GM19328 (cell line): ENCODE data around the gene MASP1.
"Not testable (repeated sequence)": the region's sequence is repeated elsewhere in the genome, so short reads cannot be mapped to it uniquely, and the experiment has no call there.

Source experiments
- ATAC-seq: cut with Tn5 transposase; IDR thresholded peaks from one replicate; pipeline ENCODE4 v1.9.1; 2021; ENCODE audit warnings: mild to moderate bottlenecking, moderate library complexity; ENCODE audit not compliant: unreplicated experiment

Gene MASP1

DNA sequence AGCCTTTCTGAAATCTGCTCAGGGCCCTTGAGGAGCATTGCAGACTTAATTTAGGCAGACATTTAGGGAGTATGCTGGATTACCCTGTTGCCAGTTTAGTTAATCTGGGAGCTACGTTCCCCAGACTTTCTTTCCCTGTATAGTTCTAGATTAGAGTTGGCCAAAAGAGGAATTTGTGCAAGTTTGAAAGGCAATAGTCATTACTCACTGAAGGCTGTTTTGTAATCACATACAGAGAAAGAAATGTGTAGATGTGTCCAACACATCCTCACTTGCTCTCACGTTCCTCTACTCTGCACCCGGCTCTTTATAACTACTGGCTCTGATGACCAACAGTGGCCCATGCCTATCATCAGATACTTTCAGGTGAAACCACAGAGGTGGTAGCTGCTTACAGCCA is 24.2 kb downstream of the MASP1 start:
- no peak for ATAC-seq

DNA sequence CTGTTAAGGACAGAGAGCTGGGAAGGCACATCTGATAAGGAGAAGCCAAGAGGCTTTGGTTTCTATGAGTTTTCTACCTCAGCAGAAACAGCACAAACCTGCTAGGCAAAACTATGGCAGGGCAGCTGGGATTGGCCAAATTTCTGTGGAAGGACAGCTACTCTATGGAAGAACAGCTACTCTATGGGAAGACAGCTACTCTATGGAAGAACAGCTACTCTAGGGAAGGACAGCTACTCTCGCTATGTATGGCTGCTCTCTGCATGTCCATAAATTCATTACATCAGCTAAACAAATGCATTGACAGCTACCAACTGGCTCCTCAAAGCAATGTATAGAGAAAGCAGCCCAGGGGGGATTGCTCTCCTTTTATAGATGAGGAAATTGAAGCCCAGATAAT is 24.8 kb downstream of the MASP1 start:
- no peak for ATAC-seq

DNA sequence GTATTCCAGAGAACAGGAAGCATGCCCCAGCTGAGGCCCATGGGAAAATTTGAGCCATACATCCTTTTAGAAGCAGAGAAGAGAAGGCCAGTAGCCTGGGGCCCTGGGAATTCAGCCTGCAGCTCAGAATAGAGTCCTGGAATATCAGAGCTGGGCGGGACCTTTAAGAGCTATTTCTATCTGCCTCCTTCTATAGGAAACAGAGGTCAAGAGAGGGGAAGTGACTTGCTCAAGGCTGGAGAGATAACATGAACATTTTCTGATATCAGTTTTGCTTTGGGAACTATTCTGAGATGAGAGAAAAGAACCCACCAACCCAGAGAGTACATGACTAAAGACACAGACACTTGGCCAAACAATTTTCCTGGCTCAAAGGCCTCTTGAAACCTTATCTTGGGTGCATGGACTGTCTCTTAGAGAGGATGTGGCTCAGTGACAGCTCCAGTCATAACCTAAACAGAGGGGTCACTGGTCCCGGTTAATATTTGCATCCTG is 26.0 kb downstream of the MASP1 start:
- no peak for ATAC-seq

DNA sequence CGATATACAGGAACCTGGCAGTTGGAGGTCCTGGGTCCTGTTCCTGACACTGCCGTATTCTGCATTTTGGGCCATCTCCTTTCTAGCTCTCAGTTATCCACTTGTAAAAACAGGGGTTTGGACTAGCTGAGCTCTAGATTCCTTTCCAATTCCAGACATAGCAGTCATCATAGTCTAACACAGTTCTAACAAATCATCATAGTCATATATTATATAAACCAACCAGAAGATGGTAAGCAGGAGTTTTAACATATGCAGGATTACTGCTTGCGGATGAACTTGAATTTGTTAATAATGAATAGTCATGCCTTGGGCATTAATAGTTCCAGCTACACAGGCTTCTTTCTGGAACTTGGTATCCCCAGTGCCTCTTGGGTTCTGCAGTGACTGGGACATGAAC is 26.6 kb downstream of the MASP1 start:
- ATAC-seq = no peak

DNA sequence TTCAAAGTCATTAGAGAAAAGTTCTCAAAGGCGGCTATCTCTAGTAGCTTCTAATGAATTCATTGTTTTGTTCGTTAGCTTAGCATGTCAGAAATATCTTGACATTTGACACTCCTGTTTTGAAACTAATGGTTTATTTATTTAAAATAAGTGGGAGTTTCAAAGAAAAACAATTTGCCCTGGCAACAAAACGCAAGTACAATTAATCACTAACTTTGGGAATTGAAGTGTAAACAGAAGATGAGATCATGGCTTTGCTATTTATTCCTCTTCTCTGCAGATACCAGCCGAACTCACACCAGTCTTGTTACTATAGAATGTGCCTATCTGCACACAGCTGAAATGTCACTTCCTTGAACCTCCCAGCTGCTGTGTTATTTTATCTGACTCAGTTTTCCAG is 27.5 kb downstream of the MASP1 start:
- no peak for ATAC-seq

DNA sequence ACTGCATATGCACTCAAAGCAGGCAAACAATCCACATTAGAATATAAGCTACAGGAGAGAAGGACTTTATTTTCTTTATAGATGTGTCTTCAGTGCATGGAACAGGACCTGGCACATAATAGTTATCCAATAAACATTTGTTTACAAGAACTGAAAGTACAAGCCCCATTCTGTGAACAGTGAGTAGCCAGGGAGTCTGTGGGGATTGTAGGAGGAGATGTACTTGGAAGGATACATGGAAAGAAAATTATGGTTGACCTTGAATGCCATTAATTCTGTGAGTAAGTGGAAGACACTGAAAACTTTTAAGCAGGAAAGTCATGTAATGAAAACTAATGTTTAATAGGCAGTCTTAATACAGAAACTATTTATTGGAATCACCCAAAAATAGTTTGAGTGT is 28.3 kb downstream of the MASP1 start:
- ATAC-seq = no peak

DNA sequence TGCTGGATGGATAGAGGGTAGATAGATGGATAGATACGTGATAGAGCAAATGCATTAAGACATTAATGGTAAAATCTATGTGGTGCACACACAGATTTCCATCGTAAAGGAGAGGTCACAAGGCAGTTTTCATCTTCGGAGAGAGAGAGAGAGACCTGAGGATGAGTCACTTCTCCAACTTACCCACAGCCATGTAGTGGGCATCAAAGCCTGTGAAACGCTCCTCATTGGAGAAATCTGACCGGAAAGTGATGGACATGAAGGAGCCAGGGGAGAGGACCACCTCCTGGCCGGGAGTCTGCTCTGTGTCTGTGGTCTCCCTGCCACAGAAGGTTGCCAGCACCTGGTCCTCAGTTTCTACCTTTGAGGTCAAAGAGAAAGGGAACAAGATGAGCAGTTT is 29.2 kb downstream of the MASP1 start:
- ATAC-seq = no peak

DNA sequence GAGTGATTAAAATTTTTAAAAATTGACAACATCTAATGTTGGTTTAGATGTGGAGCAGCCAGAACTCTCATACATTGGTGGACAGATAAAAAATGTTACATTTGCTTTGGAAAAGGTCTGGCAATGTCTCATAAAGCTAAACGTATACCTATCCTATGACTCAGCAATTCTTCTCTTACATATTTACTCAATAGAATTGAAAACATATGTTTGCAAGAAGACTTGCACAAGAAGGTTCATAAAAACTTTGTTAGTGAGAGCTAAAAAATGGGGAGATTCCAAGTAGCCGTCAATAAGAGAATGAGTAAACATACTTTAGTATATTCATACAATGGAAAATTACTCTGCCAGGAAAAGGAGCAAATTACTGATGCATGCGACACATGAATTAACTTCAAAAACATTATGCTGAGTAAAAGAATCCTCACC is 30.0 kb downstream of the MASP1 start:
- no peak for ATAC-seq

DNA sequence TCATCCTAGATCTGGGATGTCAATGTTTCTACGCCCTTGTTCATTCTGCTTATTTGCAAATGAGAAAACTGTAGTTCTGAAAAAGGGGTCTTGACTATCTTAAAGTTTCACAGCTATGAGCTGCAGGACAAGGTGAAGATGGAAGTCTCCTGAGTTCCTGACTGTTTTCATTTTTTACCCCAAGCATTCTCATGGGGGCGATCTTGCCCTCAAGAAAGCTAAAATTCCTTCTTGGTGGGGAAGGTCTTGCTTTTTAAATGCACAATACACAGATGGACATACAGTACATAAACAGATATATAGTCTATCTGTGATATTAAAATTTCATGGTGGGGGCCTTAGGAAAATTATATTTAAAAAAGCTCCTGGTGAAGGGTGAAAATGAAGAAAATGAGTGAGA is 32.4 kb downstream of the MASP1 start:
- ATAC-seq = no peak

DNA sequence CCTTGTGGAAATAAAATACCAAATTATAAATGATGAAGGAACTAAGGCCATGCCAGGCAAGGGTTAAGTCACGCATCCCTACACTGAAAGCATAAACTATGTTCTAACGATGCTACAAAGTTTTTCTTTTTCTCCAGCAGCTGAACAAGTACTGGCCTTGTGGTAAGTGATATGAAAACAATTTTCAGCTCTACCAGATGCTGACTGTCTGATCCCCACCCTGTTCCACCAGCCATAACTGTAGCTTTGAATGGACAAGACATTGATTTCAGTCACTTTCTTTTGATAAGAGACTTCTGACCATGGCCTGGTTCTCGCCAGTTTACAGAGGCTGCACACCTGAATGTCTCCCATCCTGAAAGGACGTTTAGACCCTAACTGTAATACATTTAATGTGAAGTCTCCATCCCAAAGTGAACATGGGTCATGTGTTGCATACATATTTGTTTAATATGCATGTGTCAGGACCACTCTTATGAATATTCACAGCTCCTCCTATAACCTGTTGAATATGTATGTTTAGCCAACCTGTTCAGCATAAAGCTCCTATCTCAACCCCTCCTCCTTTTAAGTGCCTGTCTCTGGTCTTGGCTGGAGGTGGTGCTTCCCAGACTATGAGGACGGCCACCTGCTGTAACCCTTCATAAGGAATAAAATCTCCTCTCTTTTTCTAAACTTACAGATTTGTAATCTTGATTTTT is 33.4 kb downstream of the MASP1 start:
- no peak for ATAC-seq

DNA sequence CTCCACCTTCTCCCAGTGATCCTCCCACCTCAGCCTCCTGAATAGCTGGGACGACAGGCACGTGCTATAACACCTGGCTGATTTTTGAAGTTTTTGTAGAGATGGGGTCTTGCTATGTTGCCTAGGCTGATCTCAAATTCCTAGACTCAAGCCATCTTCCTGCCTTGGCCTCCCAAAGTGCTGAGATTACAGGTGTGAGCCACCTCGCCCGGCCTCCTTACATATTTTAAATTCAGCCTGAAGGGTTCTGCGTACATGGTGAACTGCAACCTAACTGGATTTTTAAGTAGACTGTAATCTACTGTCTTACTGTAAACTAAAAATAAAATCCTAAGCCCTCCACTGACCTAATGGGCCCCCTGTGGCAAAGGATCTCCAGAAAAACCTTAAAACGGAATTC is 34.1 kb downstream of the MASP1 start:
- no peak for ATAC-seq

DNA sequence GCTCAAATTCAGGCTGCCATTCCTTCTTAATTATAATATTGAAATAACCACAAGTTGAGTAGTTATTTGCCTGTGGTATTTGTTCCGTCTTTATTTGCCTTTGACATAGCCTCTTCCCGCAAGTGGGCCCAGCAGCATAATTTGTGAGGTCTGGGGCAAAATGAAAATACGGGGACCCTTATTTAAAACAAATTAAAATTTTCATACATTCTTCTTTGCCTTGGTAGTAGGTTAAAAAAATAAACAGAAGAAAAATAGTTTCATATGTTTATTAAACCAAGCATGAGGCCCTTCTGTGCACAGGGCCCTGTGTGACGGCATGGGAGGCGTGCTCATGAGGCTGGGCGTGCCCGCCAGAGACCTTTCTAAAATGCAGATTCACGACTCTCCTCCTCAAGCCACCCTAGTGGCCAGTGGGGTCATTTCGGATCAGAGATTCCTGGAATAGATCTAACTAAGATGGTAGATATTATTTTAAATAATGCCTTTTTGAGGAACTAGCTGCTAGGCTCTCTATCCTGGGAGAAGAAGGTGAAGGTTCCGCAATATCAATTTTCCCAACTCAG is 35.4 kb downstream of the MASP1 start:
- no peak for ATAC-seq

DNA sequence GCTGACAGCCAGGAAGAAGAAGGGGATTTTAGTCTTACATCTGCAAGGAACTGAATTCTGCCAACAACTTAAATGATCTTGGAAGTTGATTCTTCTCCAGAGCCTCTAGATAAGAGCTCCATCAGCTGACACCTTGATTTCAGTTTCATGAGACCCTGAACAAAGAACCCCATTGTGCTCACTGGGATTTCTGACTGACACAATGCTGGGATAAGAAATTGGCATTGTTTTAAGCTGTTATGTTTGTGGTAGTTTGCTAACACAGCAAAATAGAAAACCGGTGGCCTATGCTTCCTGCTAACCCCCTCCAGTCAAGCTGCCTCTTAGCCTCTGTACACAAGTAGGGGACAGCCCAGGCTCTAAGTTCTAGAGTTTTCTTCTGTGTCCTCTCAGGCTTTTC is 36.2 kb downstream of the MASP1 start:
- ATAC-seq = no peak

DNA sequence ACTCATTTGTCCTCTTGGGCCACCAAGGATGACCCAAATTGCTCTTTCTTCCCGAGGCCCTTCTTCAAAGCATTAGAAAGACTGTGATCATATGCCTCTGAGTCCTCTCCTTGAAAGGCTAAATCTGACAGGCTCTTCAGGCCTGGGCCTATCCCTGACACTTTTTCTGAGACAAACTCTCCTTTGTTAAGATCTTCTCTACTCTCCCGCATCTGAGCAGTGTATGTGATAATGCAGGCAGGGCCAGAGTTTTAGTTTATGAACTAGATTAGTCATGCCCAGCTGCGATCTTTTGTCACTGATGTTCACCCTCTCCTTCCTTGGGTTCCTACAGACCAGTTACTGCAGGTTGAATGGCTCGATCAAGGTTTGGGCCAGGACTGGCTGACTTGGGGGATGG is 39.2 kb downstream of the MASP1 start:
- ATAC-seq = no peak

DNA sequence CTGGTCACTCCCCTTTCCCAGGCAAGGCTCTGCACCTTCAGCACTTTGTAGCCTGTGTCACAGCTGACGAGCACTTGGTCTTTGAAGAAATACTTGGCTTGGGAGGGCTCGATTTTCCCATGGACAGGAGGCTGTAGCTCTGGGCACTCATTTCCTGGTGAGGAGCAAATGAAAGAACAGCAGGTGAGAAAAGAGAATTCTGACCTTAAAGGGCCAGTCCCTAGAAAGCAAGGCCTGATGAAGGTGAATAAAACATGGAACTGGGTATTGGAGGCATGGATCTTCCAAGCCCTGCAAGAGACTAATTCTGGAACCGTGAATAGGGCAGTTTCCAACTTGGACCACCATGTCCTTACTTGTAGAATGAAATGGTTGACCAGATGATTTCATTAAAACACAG is 39.9 kb downstream of the MASP1 start:
- ATAC-seq = no peak

DNA sequence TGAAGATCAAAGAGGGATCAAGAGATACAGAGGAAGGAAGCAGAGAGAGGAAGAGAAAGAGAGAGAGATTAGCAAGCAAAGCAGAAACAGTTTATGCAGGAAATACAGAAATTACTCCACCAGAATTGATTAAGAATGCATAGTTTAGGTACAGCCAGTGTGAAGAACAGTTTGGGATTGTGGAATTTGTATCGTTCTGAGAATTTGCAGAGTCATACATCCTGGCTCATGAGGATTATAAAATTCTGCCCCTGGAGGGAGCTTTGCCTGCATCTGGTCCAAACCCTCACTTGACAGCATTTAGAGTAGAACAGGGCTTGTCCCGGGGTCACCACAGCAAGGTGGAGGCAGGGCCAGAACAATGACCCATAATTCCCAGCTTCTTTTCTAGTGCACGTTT is 44.1 kb downstream of the MASP1 start:
- no peak for ATAC-seq

DNA sequence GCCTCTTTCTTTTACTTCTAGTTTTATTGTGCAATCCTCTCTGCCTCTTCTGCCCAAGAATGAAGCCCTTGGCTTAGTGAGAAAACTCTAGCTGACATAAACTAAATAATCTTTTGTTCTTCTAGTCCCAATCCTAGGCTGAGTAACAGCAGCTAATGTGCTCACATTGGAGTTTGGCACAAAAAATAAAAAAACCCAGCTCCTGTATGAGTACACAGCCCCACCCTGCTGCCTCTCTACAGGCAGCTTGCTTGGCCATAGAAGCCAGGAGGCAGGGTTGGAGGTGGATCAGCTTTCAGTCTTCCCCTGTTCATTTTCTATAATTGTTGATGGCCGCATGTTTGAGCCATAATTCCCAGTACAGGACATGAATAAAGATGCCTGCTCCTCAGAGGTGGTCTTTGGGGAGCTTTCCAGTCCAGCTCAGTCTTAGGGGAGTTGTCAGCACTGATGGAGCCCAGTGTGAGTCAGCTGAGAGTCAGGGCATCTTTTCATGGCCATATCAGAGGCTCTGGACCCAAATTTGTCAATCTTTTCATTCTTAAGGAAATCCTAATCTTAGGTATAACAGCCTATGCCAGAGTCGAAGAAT is 47.5 kb downstream of the MASP1 start:
- no peak for ATAC-seq

DNA sequence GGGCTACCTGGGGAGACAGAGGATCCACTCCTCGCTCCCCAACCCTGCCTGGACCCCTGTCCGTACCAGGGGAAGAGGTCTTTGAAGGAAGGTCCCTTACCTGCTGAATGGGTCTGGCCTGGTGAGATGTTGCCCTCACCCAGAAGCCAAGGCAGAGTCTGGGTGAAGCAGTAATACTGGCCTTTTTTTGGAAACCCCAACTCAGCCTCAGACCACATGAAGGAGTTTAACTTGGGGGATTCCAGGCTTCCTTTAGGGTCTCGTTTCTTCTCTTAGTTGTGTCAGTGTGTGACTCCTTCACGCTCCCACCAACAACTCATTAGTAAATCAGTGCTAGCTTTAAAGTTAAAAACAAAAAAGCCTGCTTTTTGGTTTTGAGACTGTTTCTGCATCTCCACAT is 48.6 kb downstream of the MASP1 start:
- no peak for ATAC-seq

DNA sequence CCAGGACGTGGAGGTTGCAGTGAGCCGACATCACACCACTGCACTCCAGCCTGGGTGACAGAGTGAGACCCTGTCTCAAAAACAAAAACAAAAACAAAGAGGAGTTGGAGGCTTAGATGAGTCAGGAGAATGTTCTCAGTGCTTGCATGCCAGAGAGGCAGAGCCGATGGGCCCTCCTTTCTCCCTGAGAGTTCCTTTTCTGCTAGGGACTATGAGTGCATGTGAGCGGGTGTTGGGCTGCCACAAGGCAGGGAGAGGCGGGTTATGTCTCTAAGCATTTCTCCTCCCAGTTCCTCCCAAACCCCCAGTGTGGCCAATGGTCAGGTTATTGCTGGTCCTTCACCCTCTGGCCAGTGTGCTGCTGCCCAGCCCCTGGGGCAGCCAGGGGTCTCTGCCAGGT is 49.1 kb downstream of the MASP1 start:
- no peak for ATAC-seq

DNA sequence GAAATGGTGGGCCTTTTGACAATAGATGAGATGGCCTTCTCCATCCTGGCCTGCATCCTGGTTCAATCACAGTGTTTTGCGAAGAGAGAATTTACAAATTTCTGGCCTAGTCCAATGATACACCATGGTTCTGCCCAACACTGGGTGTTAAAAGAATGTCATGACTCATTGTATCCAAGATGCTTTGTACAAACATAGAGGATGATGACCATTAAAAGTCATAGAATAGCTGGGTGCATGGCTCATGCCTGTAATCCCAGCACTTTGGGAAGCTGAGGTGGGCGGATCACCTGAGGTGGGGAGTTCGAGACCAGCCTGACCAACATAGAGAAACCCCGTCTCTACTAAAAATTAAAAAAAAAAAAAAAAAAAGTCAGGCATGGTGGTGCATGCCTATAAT is 52.7 kb downstream of the MASP1 start:
- not testable (repeated sequence) for ATAC-seq

DNA sequence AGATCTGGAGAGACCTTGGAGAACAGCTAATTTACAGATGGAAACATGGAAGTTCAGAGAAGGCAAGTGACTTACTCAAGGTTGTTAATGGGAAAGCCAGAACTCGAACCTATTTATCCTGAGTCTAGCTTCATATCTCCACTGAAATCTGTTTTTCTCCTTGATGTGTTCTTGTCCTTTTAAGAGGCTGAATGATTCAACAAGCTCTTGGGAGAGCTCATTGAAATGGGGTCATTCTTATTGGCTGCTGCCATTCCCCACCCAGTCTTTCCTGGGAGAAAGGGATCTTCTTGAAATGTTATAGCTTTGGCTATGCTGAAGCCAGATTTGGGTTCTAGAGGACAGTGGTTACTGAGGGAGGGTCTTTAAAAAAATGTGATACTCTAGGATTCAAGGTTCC is 53.3 kb downstream of the MASP1 start:
- no peak for ATAC-seq

DNA sequence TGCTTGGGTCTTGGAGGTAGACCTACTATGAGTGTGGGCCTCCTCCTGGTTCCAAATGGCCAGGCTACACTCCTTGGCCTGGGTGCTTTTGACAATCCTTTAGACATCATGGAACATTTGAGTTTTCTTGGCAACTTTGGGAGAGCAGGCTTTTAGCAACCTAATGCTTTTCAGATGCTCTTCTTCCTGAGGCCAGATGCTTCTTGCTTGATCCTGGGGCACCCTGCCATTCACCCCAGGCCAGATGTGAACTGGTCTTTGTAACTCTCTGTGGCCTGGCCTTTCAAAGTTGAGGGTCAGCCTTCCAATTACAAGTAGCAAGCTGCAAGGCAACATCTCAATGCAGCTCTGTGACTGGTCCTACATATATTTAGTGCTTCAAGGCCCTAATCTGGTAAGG is 53.8 kb downstream of the MASP1 start:
- ATAC-seq = no peak

DNA sequence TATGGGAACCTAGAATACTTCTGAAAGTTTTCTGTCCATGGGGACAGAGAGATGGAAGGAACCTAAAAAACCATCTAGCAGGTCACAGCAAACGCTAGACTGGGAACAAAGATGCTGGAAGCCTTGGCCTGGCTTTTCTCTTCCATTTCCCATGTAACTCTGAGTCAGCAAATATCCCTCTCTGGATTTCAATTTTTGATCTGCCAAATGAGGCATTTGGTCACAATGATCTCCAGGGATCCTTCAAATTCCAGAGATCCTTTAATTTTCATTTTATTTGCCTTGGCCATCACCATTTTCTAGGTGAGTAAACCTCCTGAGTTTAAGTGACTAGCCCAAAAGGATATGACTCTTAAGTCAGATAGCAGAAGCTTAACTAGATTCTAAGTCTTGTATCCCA is 54.6 kb downstream of the MASP1 start:
- ATAC-seq = no peak
